ENCODE measurements around the gene ATXN10. TPM values are rescaled to one million over a fixed set of nuclear protein-coding genes. Genes with fewer than 3 reads are reported as not detected.

ATXN10 gene
- total RNA-seq, 1 experiment from 2014 or later: 176 TPM

DNA sequence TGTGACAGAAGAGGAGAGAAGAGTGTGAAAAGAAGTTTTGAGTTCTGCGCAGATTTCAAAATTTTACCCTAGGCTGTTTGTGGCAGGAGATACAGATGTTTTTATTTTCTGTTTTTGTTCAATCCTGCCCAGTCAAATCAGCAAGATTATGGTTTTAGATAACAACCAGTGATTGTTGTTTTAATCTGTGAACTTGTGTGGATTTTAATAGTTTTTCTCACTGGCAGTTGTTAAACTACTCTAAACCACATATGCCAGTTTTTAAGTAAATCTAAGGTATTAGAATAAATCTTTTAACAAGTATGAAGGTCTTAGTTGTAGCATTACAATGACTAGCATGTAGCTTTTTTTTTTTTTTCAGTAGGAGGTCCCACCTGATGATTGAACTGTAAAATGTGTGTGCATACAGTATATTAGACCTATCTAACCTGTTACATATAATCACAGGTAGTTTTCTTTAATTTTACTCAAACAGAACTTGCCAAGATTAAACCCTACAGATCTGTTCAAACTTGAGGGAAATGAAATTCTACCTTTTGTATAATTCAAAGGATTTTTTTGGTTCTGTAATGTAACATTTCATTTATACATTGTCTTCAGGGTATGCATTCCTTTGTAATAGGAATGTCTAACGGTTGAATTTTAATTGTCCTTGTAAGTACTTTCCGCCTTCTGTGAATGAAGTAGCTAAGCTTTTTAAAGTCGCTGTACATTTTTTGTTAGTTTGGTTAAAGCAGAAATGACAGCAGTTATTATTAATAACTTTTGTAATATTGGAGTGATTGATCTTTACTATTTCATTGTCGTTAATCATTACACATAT, 13.3 kb downstream of the ATXN10 start:
- H3K27me3 ChIP-seq: no peaks in the 10 kb centered on the region
- no peaks in the 10 kb centered on the region for H3K9me3 ChIP-seq
- peaks cover 32% of the 10 kb centered on the region for H3K36me3 ChIP-seq
- no peak overlapping the region for H3K4me3 ChIP-seq
- DNase-seq: no peak

DNA sequence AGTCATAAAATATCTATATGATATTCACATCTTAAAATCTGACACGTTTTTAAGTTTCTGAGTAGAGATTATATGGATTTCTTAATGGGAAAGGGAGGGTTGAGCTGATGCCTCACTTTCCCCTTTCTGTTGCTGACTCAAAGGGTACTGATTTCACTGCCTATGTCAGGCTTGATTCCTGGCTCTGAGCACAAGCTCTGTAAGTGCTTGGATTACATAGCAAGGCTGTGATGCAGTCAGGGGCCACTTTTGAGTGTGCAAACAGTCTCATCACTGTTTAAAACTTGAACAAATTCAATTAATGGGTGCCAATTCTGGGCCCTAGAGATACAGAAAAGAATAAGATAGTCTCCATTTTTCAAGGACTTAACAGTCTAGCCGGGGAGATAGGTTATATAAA, 14.4 kb downstream of the ATXN10 start:
- no peaks in the 10 kb centered on the region for H3K27me3 ChIP-seq
- peak; percentile 33 for DNase-seq

DNA sequence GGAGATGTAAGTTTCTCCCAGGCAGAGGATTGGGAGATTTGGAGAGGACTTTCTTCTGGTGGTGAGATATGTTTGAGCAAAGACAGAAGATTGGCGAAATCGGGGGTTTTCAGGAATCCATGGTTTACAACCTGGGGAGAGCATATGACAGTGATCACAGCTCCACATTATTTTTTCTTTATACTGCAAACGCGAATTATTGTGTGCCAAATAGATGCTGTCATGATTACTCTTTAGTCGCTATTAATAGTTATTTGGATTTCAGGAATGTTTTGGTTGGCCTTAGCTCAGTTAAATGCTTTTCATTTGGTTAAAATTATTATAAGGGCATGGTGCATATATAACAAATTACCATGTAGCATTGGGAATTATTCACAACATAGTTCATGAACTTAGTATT, 15.2 kb downstream of the ATXN10 start:
- no peaks in the 10 kb centered on the region for H3K27me3 ChIP-seq
- no peak overlapping the region for H3K4me3 ChIP-seq
- H3K36me3 ChIP-seq: peaks cover 48% of the 10 kb centered on the region
- no peak for DNase-seq
- H3K9me3 ChIP-seq: no peaks in the 10 kb centered on the region

More for the DNA sequence above, 14.4 kb downstream of the ATXN10 start:
- Histone ChIP-seq H3K9me3 (no peaks in the 10 kb centered on the region), H3K36me3 (peaks cover 43% of the 10 kb centered on the region), H3K4me3 (no peak overlapping the region)

DNA sequence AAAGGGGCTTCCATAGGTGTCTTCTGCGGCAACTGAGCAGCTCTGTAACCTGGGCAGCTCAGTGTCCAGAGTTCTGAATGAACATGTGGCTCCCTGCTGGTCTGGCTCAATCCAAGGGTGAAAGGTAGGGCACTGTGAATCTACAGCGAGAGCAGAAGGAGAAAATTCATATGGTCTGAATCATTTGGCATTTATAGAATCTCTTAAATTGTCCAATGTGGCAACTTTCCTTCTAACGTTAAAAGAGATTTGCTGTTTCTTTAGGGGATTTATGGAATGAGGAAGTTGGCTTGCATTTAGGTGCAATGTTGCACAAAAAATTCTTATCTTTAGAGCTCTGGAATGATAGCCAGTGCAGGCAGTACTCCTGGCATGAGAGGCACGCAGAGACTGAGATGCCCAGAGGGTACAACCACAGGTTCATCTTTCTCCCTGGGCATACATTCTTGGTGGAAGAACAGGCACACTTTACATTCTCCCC, 17.0 kb downstream of the ATXN10 start:
- peaks cover 49% of the 10 kb centered on the region for H3K36me3 ChIP-seq
- H3K27me3 ChIP-seq: no peaks in the 10 kb centered on the region
- DNase-seq: peak; percentile 85
- H3K4me3 ChIP-seq: no peak overlapping the region
- no peaks in the 10 kb centered on the region for H3K9me3 ChIP-seq

DNA sequence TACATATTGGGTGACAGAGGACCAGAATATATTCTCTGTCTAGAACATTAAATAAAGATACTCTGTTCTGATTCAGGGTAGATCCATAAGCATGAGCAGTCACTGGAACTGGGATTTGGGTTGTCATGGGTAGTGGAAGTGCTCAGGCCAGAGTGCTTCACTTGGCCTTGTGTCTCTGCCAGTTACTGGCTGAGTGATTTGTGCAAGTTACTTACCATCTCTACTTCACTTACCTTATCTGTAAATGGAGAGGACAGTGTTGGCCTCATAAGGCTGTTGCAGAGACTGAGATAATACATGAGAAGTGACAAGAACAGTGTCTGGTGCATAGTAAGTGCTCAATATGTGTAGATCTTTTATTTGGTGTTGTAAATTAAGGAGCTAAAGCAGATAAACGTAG, 17.6 kb downstream of the ATXN10 start:
- peaks cover 55% of the 10 kb centered on the region for H3K36me3 ChIP-seq
- no peak overlapping the region for H3K4me3 ChIP-seq
- no peaks in the 10 kb centered on the region for H3K27me3 ChIP-seq
- H3K9me3 ChIP-seq: no peaks in the 10 kb centered on the region
- DNase-seq: no peak

DNA sequence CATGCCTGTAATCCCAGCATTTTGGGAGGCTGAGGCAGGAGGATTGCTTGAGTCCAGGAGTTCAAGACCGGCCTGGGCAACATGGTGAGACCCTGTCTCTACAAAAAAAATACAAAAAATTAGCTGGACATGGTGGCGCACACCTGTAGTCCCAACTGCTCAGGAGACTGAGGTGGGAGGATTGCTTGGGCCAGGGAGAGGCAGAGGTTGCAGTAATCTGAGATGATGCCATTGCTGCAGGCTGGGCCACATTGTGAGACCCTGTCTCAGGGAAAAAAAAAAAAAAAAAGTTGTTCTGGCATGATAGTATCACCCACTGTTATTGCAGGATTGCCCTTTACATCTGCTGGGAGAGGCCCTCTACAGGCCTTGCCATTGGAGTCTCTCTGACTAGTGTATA, 18.4 kb downstream of the ATXN10 start:
- Histone ChIP-seq H3K27me3 (no peaks in the 10 kb centered on the region), H3K36me3 (peaks cover 58% of the 10 kb centered on the region), H3K4me3 (no peak overlapping the region), H3K9me3 (no peaks in the 10 kb centered on the region)
- no peak for DNase-seq

DNA sequence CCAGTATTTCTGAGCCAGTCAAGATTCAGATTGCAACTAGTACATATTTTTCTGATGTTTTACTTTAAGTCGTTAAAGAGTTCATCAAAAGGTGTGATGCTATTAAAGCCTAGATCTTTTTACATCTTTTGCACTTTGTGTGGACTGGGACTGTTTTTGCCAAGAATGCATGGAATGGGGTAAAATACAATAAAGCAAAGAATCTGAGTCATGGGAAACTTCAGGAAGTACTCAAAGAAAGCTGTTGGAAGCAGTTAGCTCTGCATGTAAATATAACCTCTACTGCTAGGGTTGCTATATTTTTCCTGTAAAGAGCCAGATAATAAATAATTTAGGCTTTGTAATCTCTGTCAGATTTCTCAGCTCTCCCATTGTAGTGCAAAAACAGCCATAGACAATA, 20.9 kb downstream of the ATXN10 start:
- Histone ChIP-seq H3K36me3 (peaks cover 69% of the 10 kb centered on the region), H3K4me3 (no peak overlapping the region), H3K27me3 (no peaks in the 10 kb centered on the region), H3K9me3 (no peaks in the 10 kb centered on the region)
- DNase-seq: no peak

DNA sequence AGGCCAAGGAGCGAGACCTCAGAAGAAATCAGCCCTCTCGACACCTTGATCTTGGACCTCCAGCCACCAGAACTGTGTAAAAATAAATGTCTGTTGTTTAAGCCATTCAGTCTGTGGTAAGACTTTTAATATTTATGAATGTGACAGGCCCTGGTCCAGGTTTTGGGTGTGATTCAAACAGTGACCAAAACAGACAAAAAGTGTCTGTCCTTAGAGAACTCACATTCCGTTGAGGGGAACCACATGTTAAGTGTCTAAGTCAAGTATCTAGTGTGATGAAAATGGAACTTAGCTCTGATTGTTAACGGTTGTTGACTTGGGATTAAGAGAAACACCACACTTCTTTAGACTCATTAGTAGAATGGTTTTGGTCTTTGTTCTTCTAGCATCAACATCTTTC, 22.2 kb downstream of the ATXN10 start:
- no peak for DNase-seq
- Histone ChIP-seq H3K9me3 (no peaks in the 10 kb centered on the region; the same call in 1 of the 2 replicates), H3K27me3 (no peaks in the 10 kb centered on the region)

DNA sequence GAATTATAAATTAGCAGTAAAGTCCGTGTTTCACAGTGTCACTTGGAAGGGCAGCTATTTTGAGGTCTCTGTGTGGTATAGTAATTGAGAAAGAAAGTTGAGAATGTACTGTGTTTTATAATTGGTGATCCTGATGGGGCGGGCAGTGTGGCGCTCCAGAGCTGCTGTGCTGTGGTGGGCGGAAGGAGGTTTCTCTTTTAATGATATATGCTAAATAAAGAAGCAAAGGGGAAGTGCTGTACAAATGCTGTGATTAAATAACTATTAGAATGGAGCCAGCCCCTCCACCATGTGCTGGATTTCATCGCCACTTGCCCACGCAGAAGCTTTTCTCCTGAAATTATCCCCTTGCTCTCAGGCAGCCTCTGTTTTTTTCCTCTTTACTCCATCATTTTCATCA, 24.6 kb downstream of the ATXN10 start:
- DNase-seq: no peak
- no peaks in the 10 kb centered on the region; the same call in 1 of the 2 replicates for H3K9me3 ChIP-seq
- H3K4me3 ChIP-seq: no peak overlapping the region
- H3K27me3 ChIP-seq: no peaks in the 10 kb centered on the region
- peaks cover 86% of the 10 kb centered on the region for H3K36me3 ChIP-seq

More for the DNA sequence above, 22.2 kb downstream of the ATXN10 start:
- peaks cover 81% of the 10 kb centered on the region for H3K36me3 ChIP-seq
- no peak overlapping the region for H3K4me3 ChIP-seq

DNA sequence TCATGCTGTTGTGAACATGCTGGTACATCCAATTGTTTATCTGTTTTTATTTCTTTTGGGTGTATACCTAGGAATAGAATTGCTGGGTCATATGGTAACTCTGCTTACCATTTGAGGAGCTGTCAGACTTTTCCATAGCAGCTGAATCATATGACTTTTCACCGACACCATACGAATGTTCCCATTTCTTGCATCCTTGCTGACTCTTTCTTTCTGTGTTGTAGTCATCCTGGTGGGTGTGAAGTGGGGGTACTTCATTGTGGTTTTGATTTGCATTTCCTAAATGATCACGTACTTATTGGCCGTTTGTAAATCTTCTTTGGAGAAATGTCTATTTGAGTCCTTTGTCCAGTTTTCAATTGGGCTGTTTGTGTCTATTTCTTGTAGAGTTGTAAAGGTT, 26.5 kb downstream of the ATXN10 start:
- H3K4me3 ChIP-seq: no peak overlapping the region
- no peaks in the 10 kb centered on the region; the same call in 1 of the 2 replicates for H3K9me3 ChIP-seq
- peaks cover 90% of the 10 kb centered on the region for H3K36me3 ChIP-seq

DNA sequence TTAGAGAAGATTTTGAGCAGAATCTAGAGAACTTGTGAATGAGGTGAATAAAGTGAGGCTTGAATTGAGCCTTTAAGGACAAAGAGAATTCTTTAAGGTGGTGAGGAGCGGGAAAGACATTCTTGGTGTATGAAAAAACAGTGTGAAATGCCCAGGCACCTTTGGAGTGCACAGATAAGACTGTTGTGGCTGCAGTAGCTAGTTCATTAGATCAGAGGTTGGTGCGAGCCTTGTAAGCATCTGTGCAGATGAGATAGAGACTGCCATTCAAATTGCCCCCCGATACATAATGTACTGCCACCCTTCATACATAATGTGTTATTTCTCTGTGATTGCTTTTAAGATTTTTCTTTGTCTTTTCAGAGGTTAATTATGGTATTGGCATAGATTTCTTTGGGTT, 31.3 kb downstream of the ATXN10 start:
- Histone ChIP-seq H3K27me3 (no peaks in the 10 kb centered on the region), H3K9me3 (peaks cover 2% of the 10 kb centered on the region; the same call in 1 of the 2 replicates), H3K36me3 (peaks cover 91% of the 10 kb centered on the region), H3K4me3 (no peak overlapping the region)
- DNase-seq: no peak

More for the DNA sequence above, 26.5 kb downstream of the ATXN10 start:
- H3K27me3 ChIP-seq: no peaks in the 10 kb centered on the region
- no peak for DNase-seq

DNA sequence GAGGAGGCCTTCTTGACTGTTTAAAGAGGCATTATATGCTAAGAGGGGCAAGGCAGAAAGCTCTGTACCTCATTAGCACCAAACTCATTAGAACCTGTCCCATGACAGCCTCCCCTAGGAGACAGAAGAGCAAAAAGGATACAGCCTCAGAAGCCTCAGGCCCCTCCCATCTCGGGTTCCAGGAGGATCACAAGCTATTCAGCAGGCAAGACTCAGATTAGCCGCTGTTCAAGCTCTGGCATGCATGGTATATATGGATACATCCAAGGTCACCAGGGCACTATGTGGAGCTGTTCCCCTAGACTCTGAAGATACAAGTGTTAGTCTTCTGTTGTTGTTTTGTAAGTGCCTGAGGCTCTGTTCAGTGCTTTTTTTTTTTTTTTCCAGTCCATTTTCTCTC, 32.1 kb downstream of the ATXN10 start:
- H3K4me3 ChIP-seq: no peak overlapping the region
- H3K36me3 ChIP-seq: peaks cover 91% of the 10 kb centered on the region
- 0 out of 2 replicates have a peak, but pooled peaks cover 2% of the 10 kb centered on the region for H3K9me3 ChIP-seq
- no peak for DNase-seq
- no peaks in the 10 kb centered on the region for H3K27me3 ChIP-seq

DNA sequence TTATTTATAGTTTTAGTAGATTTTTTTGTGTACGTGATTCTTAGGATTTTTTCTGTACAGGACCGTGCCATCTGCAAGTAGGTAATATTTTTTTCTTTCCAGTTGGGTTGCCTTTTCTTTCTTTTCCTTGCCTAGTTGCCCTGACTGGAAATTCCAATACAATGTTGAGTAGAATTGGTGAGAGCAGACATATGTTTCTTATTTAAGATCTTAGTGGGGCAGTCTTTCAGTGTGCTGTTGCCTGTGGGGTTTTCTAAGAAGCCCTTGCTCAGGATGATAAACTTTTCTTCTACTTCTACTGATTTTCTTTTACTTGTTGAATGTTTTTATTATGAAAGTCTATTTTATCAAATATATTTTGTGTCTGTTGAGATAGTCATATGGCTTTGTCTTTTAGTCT, 33.0 kb downstream of the ATXN10 start:
- H3K27me3 ChIP-seq: no peaks in the 10 kb centered on the region
- no peak overlapping the region for H3K4me3 ChIP-seq
- no peak for DNase-seq
- H3K9me3 ChIP-seq: 0 out of 2 replicates have a peak, but pooled peaks cover 2% of the 10 kb centered on the region
- peaks cover 85% of the 10 kb centered on the region for H3K36me3 ChIP-seq

DNA sequence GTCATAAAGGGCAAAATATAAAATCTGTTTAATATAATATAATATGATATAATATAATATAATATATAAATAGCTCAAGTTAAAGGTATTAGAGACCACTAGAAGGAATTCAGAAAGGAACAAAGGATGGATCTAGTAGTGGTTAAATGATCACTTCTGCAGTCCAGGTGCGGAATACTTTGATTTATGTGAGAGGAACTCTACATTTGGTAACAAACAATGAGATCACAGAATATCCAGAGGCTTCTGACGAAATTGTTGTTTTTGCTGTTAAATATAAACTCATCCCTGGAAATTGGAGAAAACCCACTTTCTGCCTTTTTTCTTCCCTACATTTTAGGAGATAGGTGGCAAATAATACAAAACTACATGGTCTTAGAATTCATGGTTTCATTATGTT, 36.0 kb downstream of the ATXN10 start:
- Histone ChIP-seq H3K27me3 (no peaks in the 10 kb centered on the region), H3K36me3 (peaks cover 76% of the 10 kb centered on the region), H3K4me3 (no peak overlapping the region), H3K9me3 (0 out of 2 replicates have a peak, but pooled peaks cover 2% of the 10 kb centered on the region)
- DNase-seq: no peak

DNA sequence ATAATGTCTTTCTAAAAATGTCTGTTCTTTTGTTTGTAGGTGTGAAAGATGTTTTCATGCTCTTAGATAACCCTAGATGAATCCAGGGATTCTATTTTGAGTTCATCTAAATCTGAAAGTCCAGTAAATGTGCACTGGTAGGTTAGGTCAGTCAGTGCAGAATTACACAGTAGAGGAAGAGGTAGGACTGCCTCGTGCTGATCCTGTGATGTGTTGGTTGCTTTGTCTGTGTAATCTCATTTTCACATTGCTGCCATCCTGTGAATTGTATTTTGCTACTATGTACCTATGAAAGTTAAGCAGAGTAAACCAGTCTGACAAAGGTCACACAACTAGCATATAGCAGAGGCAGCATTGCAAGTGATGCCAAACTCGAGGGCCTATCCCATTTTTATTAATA, 36.5 kb downstream of the ATXN10 start:
- Histone ChIP-seq H3K4me3 (no peak overlapping the region), H3K36me3 (peaks cover 76% of the 10 kb centered on the region), H3K9me3 (0 out of 2 replicates have a peak, but pooled peaks cover 2% of the 10 kb centered on the region), H3K27me3 (no peaks in the 10 kb centered on the region)
- no peak for DNase-seq

DNA sequence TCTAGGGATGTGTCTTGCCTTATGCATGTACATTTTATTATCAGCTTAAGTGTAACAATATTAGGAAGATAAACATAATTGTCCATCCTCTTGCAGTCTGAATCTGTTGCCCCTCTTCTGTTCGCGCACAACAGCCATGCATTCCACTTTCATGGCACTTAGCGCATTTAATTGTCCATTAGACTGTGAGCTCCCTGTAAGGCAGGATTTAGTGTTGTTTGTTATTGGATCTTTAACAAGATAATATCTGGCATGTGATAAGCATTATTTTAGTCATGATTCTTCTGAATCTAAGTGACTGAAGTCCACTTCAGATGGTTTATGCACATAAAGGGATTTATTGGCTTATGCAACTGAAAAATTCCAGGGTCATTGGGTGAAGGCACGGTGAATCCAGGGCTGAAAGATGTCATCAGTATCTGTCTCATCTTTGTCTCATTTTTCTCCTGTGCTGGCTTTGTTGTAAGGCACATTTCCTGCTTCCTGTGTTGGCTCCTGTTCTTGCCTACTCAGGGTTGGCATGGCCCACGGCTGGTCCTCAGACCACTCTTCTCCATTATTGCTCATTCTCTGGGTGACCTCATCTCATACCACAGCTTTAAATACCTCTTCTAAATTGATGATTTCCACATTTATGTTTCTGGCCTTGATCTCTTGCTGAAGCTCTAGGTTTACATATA, 37.6 kb downstream of the ATXN10 start:
- H3K4me3 ChIP-seq: no peak overlapping the region
- no peaks in the 10 kb centered on the region for H3K27me3 ChIP-seq
- 0 out of 2 replicates have a peak, but pooled peaks cover 2% of the 10 kb centered on the region for H3K9me3 ChIP-seq
- peak; percentile 95 for DNase-seq
- H3K36me3 ChIP-seq: peaks cover 75% of the 10 kb centered on the region

DNA sequence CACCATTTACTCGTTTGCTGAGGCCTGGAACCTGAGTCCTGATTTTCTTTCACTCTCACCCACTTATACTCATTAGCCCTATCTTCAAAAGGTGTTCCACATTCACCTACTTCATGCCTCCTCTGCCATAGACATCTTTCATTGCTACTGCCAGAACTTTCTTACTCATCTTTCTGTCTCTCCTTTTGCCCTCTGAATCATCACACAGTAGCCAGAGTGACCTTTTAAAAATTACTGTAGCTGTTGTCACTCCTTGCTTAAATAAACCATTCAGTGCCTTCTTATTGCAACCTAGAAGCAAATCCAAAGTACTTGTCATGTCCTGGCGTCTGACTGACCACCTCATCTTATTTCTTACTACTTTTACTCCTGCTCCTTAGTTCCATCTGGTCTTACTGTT, 38.2 kb downstream of the ATXN10 start:
- no peak overlapping the region for H3K4me3 ChIP-seq
- no peaks in the 10 kb centered on the region for H3K27me3 ChIP-seq
- peaks cover 73% of the 10 kb centered on the region for H3K36me3 ChIP-seq
- H3K9me3 ChIP-seq: 0 out of 2 replicates have a peak, but pooled peaks cover 2% of the 10 kb centered on the region
- DNase-seq: peak; percentile 50

Measured in MG63 (cell line).